ENCODE data around the gene MYDGF.
"Not testable (repeated sequence)": the region's sequence is repeated elsewhere in the genome, so short reads cannot be mapped to it uniquely, and the experiment has no call there.

MYDGF gene

GRCh38 chr19:4699826-4700692, 29.9 kb upstream of the MYDGF start:
- DNase-seq, result no peak

DNA sequence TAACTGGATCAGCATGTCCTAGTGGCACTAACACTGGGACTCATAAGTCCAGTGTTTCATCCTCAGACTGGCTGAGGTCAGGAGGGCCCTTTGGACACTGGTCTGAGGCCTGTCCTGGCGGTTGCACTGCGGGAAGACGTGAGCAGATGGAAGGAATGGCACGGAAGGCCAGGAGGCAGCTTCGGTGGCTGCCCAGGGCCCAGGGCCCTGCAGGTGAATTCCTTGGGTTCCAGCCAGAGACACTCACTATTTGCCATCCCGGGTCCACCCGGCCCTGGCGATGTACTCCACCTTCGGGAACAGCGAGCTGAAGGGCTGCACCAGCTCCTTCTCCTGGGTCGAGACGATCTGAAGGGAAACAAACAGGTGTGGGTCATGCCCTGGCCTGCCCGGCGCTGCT, 27.2 kb upstream of the MYDGF start:
- no peak for DNase-seq

DNA sequence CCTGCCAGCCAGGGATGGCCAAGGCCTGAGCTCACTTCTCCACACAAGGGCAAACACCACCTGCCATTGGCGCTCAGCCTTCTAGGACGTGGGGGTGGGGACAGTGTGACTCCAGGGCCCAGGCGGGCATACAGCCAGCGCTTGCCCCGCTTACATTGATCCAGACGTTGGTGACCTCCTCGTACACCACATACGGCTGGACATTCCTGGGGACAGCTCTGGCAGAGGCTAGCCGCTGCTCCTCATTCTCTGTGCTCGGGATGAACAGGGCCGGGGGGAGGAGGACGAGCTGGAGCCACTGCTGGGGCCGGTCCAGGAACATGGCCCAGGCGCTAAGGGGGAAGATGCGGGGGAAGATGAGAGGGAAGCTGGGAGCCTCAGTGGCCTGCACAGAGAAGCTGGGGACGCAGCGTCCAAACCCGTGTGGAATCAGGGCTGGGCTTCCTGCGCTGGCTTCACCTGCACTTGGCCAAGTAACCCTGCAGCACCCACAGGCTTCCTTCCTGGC, 25.1 kb upstream of the MYDGF start:
- DNase-seq, result no peak

DNA sequence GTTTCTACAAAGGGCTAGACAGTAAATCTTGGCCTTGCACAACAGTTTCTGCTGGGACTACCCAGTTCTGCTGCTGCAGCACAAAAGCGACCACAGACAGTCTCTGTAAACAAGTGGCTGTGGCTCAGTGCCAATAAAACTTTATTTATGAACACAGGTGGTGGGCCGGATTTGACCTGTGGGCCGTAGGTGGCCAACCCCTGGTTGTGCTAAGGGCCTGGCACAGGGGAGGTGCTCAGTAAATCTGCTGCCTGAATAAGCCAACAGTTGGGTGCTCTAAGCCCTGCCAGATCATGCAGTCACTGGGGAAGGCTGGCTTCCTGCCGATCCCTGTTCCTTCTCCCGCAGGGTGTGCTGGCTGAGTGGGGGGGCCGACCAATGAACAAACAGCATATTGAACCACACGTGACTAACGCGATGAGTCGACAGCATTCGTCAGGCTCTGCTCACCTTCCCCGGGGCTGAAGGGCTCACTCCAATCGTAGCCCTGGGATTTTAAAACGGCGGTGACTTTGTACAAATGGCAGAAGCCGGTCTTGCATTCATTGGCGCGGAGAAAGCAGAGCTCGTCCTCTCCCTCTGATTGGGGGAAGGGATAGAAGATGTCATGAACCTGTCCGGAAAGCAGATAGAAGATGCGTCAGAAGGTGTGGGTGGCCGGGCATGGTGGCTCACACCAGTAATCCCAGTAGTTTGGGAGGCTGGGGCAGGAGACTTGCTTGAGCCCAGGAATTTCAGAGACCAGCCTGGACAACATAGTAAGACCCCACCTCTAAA, 24.3 kb upstream of the MYDGF start:
- DNase-seq, result no peak

DNA sequence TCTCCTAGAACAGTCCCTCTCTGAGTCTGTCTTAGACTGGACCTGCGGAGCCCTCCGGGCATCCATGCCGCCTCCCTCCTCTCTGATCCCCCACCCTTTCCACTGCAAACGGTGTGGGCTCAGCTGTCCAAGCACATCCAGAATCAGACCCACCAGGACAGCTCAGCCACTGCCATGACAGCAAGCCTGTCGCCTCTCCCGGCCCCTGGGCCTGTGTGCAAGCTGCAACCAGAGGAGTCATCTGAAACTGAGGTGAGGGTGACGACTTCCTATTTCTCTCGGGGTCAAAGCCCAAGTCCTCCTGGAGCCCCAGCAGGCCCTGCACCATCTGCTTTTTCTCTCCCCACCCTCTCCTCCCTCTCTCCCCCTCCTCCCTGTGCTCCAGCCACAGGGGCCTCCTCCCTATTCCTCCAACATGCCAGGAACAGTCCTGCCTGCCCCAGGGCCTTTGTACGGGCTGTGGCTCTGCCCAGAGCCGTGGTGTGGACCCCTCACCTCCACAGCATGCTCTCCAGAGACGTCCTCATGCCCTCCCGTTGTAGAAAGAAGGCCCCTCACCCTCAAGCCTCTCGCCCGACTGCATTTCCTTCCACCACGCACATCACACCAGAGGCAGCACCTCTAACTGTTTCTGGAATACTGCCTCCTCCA, 23.5 kb upstream of the MYDGF start:
- DNase-seq, result no peak

GRCh38 chr19:4693078-4693350, 22.9 kb upstream of the MYDGF start:
- no peak for DNase-seq

DNA sequence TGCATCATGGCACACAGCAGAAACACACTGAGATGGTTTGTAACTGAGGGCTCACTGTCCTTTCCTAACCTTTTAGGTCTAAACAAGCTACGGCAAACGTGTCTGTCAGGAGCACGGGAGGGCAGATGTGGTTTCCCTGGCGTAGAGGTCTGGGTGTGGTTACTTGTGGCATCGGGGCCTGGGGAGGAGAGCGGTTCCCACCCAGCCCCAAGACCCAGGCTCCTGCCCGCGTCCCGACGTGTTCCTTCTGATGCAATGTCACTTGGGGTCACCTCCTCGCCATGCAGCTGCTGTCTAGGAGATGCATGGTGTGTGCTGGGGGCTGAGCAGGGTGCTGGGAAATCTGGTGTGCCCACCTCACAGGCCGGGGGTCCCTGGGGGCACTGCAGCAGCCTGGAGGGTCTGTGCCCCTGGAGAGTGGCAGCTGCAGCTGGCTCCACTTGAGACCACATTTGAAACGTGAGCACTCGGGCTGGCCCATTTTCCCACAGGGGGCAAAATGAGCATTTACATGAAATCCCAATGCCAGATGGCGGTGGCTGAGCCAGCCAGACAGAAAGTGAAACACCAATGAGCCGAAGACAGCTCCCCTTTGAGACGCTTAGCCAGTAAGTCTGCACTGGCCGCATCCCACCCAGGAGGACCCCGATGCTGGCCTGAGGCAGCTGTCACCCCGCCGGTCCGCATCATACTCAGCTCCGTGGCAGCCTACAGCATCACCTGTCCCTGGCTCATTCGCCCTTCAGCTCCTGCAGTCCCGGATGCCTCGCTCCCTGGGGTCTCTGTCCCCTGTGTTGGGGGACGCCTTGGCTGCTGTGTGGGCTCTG, 22.3 kb upstream of the MYDGF start:
- no peak for DNase-seq

GRCh38 chr19:4691373-4691772, 21.2 kb upstream of the MYDGF start:
- no peak for DNase-seq

GRCh38 chr19:4690361-4690760, 20.2 kb upstream of the MYDGF start:
- DNase-seq, result no peak

GRCh38 chr19:4689403-4689802, 19.3 kb upstream of the MYDGF start:
- DNase-seq, result no peak

DNA sequence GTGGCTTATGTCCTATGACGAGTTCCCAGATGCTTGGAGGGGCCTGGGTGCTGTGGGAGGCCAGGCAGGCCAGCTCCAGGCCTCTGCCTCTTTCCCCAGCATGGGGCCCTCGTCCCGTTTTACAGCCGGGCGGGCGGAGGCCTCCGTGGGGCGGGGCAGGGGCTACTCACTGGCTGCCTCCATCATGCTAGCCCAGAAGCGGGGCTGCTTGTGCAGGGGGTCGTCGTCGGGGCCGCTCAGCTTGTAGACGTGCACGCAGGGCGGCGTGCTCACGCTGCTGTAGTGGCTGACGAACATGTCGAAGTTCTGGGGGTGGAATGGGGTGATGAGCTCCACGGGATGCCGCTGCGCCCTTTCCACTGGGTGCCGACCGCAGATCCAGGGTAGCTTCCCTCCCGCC, 18.4 kb upstream of the MYDGF start:
- no peak for DNase-seq

- no peak for DNase-seq
These were observed 17.3 kb upstream of the MYDGF start for GRCh38 chr19:4687396-4687795.

DNA sequence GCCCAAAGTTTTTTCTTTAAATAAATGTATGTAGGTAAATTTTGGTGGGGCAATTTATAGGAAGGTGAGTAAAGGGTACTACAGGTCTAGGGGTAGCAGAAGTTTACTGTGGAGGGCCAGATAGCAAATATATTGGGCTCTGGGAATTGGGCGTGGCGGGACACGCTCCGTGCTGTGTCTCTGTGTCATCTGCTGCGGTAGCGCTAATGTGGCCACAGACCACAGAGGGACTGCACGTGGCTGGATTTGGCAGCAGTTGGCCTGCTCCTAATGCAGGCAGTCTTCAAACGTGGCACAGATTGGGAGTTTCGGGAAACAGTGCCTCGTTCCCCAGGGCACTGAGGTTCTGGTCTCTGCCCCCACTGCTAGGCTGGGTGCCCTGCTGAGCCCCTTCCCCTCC, 16.6 kb upstream of the MYDGF start:
- DNase-seq, result no peak

DNA sequence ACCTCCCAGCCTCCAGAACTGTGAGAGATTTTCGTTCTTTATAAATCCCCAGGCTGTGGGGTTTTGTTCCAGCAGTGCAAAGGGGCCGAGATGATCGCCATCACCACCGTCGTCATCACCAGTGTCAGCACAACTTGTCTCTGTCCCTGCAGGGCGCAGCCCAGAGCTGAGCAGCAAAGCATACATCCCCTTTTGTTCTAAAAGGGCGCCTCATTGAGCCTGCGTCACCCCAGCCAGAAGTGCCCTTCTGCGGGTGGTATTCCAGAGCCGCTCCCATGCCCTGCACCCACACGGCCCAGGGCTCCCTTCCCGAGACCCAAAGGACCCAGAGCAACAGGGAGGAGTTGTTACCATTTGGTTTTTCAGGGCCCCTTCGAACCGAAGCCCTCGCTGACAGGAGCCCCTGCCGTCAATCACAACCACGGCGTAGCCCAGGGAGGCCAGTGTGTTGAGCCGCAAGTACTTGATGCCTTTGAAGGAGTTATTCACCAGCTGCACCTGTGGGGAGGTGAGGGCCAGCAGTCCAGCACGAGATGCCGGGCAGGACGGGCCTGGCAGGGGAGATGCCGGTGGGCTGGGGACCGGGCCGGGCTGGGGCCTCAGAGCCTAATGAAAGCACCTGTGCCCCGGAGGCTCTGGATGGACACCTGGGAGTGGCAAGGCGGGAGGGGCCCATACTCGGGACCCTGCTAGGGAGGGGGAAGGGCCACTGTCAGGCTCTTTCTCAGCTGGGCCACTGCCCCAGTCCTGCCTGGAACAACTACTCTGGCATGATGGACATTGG, 14.4 kb upstream of the MYDGF start:
- DNase-seq, result no peak

DNA sequence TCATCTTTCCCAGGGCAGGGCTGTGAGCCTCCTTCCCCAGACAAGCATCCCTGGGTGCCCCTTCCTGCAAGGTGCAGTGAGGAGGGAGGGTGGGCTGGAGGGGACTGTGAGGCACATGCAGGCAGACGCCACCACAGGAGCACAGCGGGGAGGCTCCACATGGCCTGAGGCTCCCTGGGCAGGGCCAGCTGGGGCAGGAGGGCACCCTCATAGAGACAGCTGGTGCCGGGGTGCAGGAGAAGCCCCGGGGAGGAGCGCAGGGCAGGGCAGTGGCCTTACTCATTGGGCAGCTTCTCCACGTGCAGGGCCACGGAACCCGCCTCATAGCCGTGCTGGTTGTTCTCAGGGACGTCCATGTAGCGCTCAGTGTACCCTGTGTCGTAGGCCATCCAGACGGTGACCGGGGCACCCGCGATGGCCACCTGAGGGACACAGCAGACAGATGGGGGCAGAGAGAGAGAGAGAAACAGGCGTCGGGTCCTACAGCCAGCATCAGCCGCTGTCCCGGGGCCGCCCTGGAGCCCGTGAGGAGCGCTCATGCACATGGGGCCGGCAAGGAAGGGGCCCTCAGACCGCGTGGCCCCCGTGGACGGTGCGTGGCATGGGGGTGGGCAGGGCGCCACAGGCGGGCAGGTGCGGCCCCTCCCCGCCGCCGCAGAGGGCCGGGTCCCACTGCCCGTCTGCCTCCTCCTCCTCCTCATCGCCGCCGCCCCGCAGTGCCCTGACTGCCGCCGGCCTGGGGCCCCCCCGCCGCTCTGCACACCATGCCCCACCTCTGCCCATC, 12.5 kb upstream of the MYDGF start:
- DNase-seq, result no peak

DNA sequence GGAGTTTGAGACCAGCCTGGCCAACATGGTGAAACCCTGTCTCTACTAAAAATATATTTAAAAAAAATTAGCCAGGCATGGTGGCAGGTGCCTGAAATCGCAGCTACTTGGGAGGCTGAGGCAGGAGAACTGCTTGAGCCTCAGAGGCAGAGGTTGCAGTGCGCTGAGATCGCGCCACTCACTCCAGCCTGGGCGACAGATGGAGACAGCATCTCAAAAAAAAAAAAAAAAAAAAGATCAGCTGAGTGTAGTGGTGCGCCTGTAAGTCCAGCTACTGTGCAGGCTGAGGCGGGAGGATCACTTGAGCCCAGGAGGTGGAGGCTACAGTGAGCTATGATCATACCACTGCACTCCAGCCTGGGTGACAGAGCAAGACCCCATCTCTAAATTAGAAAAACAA, 9.9 kb upstream of the MYDGF start:
- DNase-seq, result not testable (repeated sequence)

DNA sequence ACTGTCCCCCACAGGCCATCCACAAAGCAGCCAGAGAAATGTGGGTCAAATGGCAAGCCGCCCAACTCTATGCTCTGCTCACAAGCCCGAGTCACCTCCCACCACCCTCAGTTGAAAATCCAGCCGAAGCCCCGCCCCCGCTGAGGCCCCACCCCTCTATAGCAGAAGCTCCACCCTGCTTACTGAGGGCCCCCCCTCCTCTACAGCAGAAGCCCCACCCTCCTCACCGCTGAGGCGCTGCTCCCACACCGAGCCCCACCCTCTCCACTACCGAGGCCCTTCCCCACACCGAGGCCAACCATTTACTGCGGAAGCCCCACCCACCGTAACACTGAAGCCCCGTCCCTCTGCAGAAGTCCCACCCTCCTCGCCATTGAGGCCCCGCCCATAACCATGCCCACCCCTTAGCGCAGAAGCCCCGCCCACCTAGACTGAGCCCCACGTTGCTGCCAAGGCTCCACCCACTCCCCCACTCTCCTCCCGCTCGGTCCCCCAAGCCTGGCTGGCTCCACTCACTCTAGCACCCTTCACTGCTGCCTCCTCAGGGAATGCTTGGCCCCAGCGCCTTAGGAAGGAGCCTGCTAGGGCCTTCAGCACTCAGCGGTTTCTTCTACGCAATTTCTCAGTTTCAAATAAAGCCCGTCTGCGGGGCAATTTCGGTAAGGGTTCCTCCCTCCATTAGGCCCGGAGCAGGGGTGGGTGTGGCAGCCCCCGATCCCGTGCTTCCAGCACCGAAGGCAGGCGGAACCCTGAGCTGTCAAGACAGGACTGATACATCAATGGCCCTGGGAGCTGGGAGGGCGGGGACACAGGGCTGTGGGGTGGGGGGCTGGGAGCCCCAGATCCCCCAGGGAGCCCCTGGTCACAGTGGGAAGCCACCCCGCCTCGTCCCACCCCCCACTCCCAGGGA, 9.0 kb upstream of the MYDGF start:
- no peak for DNase-seq

DNA sequence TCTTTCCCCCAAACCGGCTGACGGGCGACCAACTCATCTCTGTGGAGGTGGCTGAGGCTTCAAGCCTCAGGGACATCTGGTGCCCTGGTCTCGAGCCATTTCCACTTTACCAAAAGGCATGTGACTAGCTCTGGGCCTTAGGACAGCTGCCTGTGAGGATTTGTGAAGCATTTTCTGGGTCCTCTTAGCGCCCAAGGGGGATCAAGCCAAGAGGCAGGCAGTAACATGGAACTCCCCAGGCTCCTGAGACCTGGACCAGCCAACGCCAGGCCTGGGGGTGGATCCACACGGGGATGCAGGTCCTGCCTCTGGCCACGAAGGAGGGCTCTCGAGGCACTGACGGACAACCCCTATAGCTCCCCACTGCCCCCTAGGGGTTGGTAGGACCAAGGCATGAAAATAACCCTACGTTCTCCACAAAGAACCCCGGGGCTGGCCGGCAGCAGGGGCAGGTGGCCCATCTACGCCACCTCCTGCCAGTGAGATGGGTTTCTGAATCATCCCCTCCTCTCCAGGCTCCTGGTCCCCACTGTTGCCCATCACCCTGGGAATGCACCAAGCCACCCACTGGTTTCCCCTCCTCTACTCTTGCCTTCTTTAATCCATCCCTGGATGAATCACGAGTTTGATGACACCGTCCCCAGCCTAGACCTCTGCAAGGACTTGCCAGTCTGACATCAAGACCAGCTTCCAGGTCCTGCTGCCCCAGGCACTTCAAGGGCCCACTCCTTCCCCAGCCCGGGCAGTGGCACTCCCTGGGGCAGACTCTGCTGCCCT, 7.0 kb upstream of the MYDGF start:
- DNase-seq, result no peak

DNA sequence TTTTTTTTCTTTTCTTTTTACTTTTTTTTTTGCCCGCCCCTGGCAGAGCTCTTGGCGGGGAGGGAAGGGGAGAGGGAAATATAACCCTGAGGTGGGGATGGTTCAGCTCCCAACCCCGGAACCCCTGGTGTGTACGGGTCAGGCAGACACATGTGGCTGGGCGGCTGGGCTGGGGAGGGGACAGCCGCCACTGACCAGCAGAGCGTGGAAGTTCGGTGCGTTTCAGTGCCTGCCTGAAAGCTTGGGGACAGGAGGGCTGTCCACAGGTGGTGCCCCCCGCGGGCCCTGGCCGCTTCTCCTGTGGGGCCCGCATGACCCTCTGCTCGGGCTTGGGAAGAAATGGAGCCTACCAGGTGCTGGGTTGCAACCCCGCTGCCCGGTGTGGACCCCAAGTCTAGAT, 5.2 kb upstream of the MYDGF start:
- no peak for DNase-seq

Data from activated CD4-positive, alpha-beta T cell treated with anti-CD3 and anti-CD28 coated beads, Interleukin-2, amount 50 U/mL, for 4 hours (primary cell).